Sigmoid colon (tissue), 7 donors: ENCODE results near the gene GBF1. TPM values are rescaled to one million over a fixed set of nuclear protein-coding genes. Genes with fewer than 3 reads are reported as not detected.
A peak's percentile ranks its signal among the peaks of the same experiment; 100 is the strongest.

Experiments used
- DNase-seq: peaks from one replicate; pipeline ENCODE4 v3.0.0-alpha.2; 2019
- H3K27ac ChIP-seq, 4 donors: fragments of 200-600 bp; sonication (generic); one replicate each; pipeline ENCODE4 v1.5.1; 2016 to 2019; ENCODE audit warnings: mild to moderate bottlenecking in 1 of 4
- H3K27me3 ChIP-seq, 3 donors: fragments of 200-600 bp; sonication (generic); one replicate each; pipeline ENCODE4 v1.5.1; 2019; ENCODE audit warnings: mild to moderate bottlenecking in 1 of 3
- H3K36me3 ChIP-seq, 4 donors: fragments of 200-600 bp; sonication (generic); one replicate each; pipeline ENCODE4 v1.5.1; 2016 to 2019
- H3K4me1 ChIP-seq, 4 donors: fragments of 200-600 bp; sonication (generic); one replicate each; pipeline ENCODE4 v1.5.1; 2017 to 2019
- H3K4me3 ChIP-seq, 4 donors: fragments of 200-600 bp; sonication (generic); one replicate each; pipeline ENCODE4 v1.5.1; 2017 to 2019; ENCODE audit warnings: mild to moderate bottlenecking in 2 of 4, moderate library complexity in 1 of 4
- H3K9me3 ChIP-seq, 4 donors: fragments of 200-600 bp in 3 of 4; sonication (generic) in 3 of 4; one replicate each; pipeline versions ENCODE4 v1.5.1 to v1.6.1; 2013 to 2019
- EP300 ChIP-seq, 4 donors: sonication (generic); formaldehyde crosslinking; IDR thresholded peaks; one replicate each; pipeline ENCODE4 v1.6.1; 2017; ENCODE audit warnings: antibody characterized with exemption in 4 of 4
- POLR2A ChIP-seq, 2 donors: fragments of 450-650 bp; IDR thresholded peaks; one replicate each; pipeline ENCODE4 v1.6.1; 2016; ENCODE audit warnings: antibody characterized with exemption in 2 of 2, mild to moderate bottlenecking in 2 of 2, moderate library complexity in 2 of 2
- POLR2AphosphoS5 ChIP-seq, 4 donors: sonication (generic); formaldehyde crosslinking; IDR thresholded peaks; one replicate each; pipeline ENCODE4 v1.6.1; 2017; ENCODE audit warnings: antibody characterized with exemption in 4 of 4
- WGBS, 2 donors: extraction: QIAGEN DNeasy Blood & Tissue Kit; methylation state at CpG; one replicate each; pipeline ENCODE4 v1.1.7; 2013; 5-methylcytosine and 5-hydroxymethylcytosine counted together
- intact Hi-C: fragments of 100-400 bp; cut with DNase I; formaldehyde crosslinking; loops from one replicate; pipeline ENCODE4 v1.15.1; 2023
- polyA plus RNA-seq, 3 donors: library from polyadenylated mRNA; stranded (reverse); fragments of 200-250 nt; gene quantifications; one replicate each; pipeline ENCODE4 v1.2.3, GENCODE V29; 2013
- total RNA-seq, 4 donors: library from RNA; depleted of rRNA; stranded (reverse); fragments of >200 nt; gene quantifications; one replicate each; pipeline ENCODE4 v1.1.0, GENCODE V29; 2016
- TF ChIP-seq, protein P1 (sequence below), 4 experiments: fragments of 450-650 bp in 3 of 4; fragments of 200-600 bp in 1 of 4; IDR thresholded peaks; one replicate each; pipeline ENCODE4 v1.5.1; 2016 to 2019; ENCODE audit warnings: antibody characterized with exemption in 4 of 4, mild to moderate bottlenecking in 3 of 4, moderate library complexity in 2 of 4
- donor health status: healthy with polysubstance abuse.
- donor health status: Bipolar disorder and iron deficiency.
- donor health status: healthy.

Gene GBF1
- total and polyA plus RNA-seq, 7 donors, result 8.4 to 38.2 (median 18.5) TPM

GRCh38 chr10:102406815-102407214, 161.5 kb downstream of the GBF1 start:
- peaks cover 0 to 75% (median 72%) of the 10 kb centered on the region in 4 donors for H3K4me1 ChIP-seq
- peak overlapping the region; percentile 84 to 99 (median 98) for H3K27ac ChIP-seq
- H3K36me3 ChIP-seq, result peaks cover 15 to 29% (median 20%) of the 10 kb centered on the region in 4 donors
- H3K4me3 ChIP-seq, result peak overlapping the region; percentile 14 to 80 (median 52)
- intact Hi-C loops, result loop anchor here (1.0 kb wide), 1 partner anchor 11 kb away; no protein-coding TSS in a partner anchor
- 84 to 94% methylated on average over 2 of the region's 2 CpGs for WGBS, 2 donors
- no peaks in the 10 kb centered on the region for H3K9me3 ChIP-seq
- DNase-seq, result peak; percentile 97
- peaks cover 0 to 17% (median 7%) of the 10 kb centered on the region in 3 donors for H3K27me3 ChIP-seq
- TF ChIP-seq POLR2AphosphoS5 (IDR thresholded peaks at IDR 0.05) (peak; percentile 95 to 98 (median 97)), EP300 (IDR thresholded peaks at IDR 0.05) (peak; percentile 98 to 100 (median 99)), POLR2A (IDR thresholded peaks at IDR 0.05) (peak; percentile 35 to 67)
- TF ChIP-seq, protein P1, sequence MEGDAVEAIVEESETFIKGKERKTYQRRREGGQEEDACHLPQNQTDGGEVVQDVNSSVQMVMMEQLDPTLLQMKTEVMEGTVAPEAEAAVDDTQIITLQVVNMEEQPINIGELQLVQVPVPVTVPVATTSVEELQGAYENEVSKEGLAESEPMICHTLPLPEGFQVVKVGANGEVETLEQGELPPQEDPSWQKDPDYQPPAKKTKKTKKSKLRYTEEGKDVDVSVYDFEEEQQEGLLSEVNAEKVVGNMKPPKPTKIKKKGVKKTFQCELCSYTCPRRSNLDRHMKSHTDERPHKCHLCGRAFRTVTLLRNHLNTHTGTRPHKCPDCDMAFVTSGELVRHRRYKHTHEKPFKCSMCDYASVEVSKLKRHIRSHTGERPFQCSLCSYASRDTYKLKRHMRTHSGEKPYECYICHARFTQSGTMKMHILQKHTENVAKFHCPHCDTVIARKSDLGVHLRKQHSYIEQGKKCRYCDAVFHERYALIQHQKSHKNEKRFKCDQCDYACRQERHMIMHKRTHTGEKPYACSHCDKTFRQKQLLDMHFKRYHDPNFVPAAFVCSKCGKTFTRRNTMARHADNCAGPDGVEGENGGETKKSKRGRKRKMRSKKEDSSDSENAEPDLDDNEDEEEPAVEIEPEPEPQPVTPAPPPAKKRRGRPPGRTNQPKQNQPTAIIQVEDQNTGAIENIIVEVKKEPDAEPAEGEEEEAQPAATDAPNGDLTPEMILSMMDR (IDR thresholded peaks at IDR 0.05), result no peak

GRCh38 chr10:102407425-102408130, 162.2 kb downstream of the GBF1 start:
- Histone ChIP-seq H3K27me3 (peaks cover 0 to 22% (median 10%) of the 10 kb centered on the region in 3 donors), H3K4me1 (peaks cover 0 to 67% (median 64%) of the 10 kb centered on the region in 4 donors), H3K36me3 (peaks cover 11 to 21% (median 13%) of the 10 kb centered on the region in 4 donors), H3K27ac (peak overlapping the region; percentile 84 to 99 (median 98)), H3K4me3 (peak overlapping the region; percentile 70 to 80 (median 78)), H3K9me3 (no peaks in the 10 kb centered on the region)
- DNase-seq, result peak; percentile 92
- intact Hi-C loops, result loop anchor here (1.0 kb wide), 1 partner anchor 11 kb away; no protein-coding TSS in a partner anchor
- WGBS, 2 donors, result 77 to 80% methylated on average over 13 of the region's 13 CpGs
- TF ChIP-seq, protein P1 (IDR thresholded peaks at IDR 0.05), result no peak
- TF ChIP-seq EP300 (IDR thresholded peaks at IDR 0.05) (peak; percentile 100), POLR2A (IDR thresholded peaks at IDR 0.05) (no peak), POLR2AphosphoS5 (IDR thresholded peaks at IDR 0.05) (peak; percentile 87 to 95 (median 88))

DNA sequence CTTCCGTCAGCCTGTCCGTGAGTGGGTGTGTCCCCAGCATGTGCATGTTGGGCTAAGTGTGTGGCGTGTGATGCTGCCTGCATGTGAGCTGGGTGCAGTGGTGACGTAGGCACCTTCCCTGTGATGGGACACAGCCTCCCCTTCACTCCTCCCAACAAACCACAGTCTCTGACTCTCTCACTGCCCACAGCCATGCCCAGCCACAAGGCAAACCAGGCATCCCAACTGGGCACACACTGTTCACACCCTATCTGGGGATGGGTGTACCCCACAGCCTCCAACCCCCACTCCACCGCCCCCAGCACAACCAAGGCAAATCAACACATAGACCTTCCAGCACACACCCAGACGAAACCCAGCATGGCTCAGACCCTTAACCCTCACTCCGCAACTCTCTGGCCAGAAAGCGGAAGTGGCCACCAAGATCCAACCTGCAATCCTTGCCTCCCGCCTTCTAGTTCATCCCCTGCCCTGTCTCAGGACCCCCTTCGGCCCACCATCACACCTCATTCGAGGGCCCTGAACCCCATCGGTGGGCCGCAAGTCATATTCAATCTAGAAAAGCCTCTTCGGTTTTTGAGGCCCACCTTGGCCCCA, 162.9 kb downstream of the GBF1 start:
- Histone ChIP-seq H3K9me3 (no peaks in the 10 kb centered on the region), H3K36me3 (peaks cover 4 to 15% (median 8%) of the 10 kb centered on the region in 4 donors), H3K27ac (peak overlapping the region; percentile 84 to 99 (median 98)), H3K4me3 (peak overlapping the region; percentile 70 to 80 (median 78)), H3K4me1 (peaks cover 0 to 61% (median 58%) of the 10 kb centered on the region in 4 donors), H3K27me3 (peaks cover 0 to 22% (median 10%) of the 10 kb centered on the region in 3 donors)
- intact Hi-C loops, result no loop called here
- TF ChIP-seq POLR2A (IDR thresholded peaks at IDR 0.05) (peak; percentile 77 to 79), POLR2AphosphoS5 (IDR thresholded peaks at IDR 0.05) (peak; percentile 96 to 97 (median 96)), EP300 (IDR thresholded peaks at IDR 0.05) (peak; percentile 99 to 100 (median 100))
- TF ChIP-seq, protein P1 (IDR thresholded peaks at IDR 0.05), result no peak
- 46 to 60% methylated on average over 14 of the region's 14 CpGs for WGBS, 2 donors
- DNase-seq, result peak; percentile 98

DNA sequence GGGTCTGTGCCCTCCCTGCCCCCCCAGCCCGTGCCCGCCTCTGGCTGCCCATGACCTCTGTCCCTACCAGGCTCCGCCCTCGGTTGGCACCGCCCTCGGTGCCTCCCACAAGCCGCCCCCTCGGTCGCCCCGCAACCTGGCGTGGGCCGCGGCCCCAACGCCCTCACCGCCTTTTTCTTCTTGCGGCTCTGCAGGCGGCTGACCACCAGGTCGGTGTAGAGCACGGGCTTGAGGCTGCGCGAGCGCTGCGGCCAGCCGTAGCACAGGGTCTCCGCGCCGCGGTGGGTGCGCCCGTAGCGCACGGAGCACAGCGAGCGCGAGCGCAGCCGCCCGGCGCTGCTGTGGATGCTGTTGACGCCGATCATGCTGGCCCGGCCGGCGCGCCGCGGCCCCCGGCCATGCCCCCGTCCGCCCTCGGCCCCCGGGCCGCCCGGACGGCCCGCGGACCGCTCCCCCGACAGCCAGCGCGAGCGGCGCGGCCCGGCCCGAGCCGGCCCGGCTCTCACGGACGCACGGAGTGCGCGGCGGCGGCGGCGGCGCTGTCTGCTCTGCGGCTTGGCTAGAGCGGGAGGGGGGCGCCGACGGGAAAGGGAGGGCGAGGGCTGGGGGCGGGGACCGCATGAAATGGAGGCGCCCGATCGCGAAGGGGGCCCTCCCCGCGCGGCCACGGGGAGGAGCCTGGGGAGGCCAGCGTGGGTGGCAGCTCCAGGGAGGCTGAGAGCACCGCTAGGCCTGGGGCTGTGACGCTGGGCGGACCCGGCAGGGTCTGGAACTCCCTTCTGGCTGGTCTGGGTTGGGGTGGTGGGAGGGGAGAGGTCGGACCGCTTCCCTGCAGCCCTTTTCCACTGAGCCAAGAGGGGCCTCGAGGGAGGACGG, 163.6 kb downstream of the GBF1 start:
- Histone ChIP-seq H3K36me3 (peaks cover 0 to 9% (median 2%) of the 10 kb centered on the region in 4 donors), H3K9me3 (no peaks in the 10 kb centered on the region), H3K4me3 (peak overlapping the region; percentile 70 to 80 (median 78)), H3K27ac (peak overlapping the region; percentile 84 to 99 (median 98)), H3K27me3 (peaks cover 0 to 22% (median 10%) of the 10 kb centered on the region in 3 donors), H3K4me1 (peaks cover 0 to 55% (median 51%) of the 10 kb centered on the region in 4 donors)
- peak; percentile 95 for DNase-seq
- intact Hi-C loops, result no loop called here
- TF ChIP-seq POLR2A (IDR thresholded peaks at IDR 0.05) (peak; percentile 79 to 94), EP300 (IDR thresholded peaks at IDR 0.05) (peak in 2 of 4 donors; percentile 2 to 55), POLR2AphosphoS5 (IDR thresholded peaks at IDR 0.05) (peak; percentile 92 to 95 (median 94))
- TF ChIP-seq, protein P1 (IDR thresholded peaks at IDR 0.05), result no peak
- WGBS, 2 donors, result 1% methylated on average over 103 of the region's 103 CpGs
